T-helper 2 cell treated with Interferon-gamma antibody and Interleukin-4, amounts not matched to agents 5 μg/mL and 100 μg/mL, for 36 hours (primary cell): Measurements from ENCODE around the gene IGSF22.
A peak's percentile ranks its signal among the peaks of the same experiment; 100 is the strongest.
"Not testable (repeated sequence)": the region's sequence is repeated elsewhere in the genome, so short reads cannot be mapped to it uniquely, and the experiment has no call there.

Experiments
- DNase-seq: peaks from one replicate; pipeline ENCODE4 v3.0.0; 2021; ENCODE audit warnings: low spot score
- H3K27ac Mint-ChIP-seq: one replicate; pipeline ENCODE4 v1.8.0; 2021; ENCODE audit warnings: mild to moderate bottlenecking, mixed read lengths
- H3K27me3 Mint-ChIP-seq: one replicate; pipeline ENCODE4 v1.8.0; 2021; ENCODE audit warnings: low read depth, mixed read lengths
- H3K36me3 Mint-ChIP-seq: one replicate; pipeline ENCODE4 v1.8.0; 2021; ENCODE audit warnings: low read depth, mixed read lengths
- H3K4me1 Mint-ChIP-seq: one replicate; pipeline ENCODE4 v1.8.0; 2021; ENCODE audit warnings: low read depth, mixed read lengths
- H3K4me3 Mint-ChIP-seq: one replicate; pipeline ENCODE4 v1.8.0; 2022; ENCODE audit warnings: mild to moderate bottlenecking, moderate library complexity, mixed read lengths
- H3K9me3 Mint-ChIP-seq: one replicate; pipeline ENCODE4 v1.8.0; 2021; ENCODE audit warnings: mixed read lengths

Gene IGSF22

DNA sequence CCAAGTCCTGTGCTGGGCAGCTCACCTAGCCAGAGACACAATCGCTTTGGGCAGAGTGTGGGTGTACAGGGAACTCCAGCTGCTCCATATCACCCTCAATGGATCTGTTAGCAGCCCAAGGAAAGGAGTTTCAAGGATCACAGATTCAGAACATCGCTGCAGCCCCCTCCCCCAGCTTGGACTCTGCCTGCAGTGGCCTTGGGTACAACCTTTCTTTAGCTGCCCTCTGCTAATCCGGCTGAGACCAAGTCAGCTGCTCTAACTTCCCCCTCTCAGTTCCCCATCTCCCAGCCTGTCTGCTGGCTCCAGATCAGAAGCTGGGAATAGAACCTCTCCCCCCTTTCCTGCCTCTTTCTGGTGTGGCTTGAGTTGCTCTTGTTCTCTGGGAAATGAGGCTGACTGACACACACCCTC lies 26.1 kb downstream of the IGSF22 start:
- Mint-ChIP-seq H3K27ac (no peak overlapping the region), H3K9me3 (no peaks in the 10 kb centered on the region), H3K36me3 (no peaks in the 10 kb centered on the region), H3K4me3 (peak overlapping the region; percentile 75), H3K4me1 (peaks cover 10% of the 10 kb centered on the region), H3K27me3 (peaks cover 25% of the 10 kb centered on the region)
- no peak for DNase-seq

DNA sequence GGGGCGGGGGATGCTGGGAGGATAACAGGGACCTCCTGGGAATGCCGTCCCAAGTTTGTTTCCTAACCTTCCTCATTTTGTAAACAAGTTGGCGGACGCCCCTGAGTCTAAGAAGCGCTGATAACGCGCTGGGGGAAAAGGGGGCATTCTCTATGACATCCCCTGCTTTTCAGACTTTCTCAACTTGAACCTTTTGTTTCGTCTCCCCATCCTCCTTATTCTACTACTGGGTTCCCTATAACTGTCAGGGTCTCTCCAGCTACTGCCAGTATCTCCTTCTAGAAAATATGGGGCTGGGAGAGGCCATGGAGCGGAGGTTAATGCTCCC lies 26.8 kb downstream of the IGSF22 start:
- H3K4me3 Mint-ChIP-seq = peak overlapping the region; percentile 75
- H3K4me1 Mint-ChIP-seq = peaks cover 9% of the 10 kb centered on the region
- H3K27ac Mint-ChIP-seq = peak overlapping the region; percentile 17
- no peaks in the 10 kb centered on the region for H3K36me3 Mint-ChIP-seq
- H3K27me3 Mint-ChIP-seq = peaks cover 19% of the 10 kb centered on the region
- no peaks in the 10 kb centered on the region for H3K9me3 Mint-ChIP-seq
- no peak for DNase-seq

DNA sequence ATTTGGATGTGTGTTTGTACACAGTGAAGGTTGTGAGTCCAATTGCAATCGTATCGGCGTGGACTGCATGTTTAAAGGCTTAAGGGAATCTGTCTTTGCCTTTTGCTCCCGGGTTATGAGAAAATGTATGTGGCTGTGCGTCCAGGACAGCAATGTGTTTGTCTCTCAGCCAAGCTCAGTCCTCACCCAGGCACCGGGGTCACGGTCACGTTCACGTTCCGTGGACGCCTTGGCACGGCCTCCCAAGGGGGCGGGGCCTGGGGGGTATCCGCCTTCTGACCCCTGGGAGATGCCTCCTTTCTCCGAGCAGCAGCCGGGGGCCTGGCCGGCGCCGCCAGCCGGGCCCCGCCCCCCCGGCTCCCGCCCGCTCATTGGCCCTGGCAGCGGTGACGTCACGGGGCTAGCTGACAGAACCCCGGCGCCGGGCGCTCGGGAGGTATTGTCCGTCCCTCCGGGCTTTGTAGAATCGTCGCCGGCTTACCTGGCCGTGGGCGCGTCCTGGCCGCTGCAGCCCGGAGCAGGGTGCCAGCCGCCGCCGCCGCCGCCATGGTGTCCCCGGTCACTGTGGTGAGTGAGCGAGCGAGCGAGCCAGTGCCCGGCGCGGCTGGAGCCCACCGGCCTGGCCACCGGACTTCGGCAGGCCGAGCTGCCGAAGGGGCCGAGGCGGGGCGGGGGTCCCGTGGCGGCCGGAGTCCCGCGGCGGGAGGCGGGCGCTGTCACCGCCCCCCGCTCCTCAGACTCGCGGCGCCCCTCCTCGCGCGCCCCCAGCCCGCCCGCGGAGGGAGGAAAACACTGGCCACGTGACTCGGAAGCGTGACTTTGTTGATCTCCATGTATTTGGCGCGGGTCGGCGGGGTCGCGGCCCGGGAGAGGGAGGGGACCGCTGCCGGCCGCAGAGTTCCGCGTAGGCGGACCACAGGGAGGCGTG lies 27.4 kb downstream of the IGSF22 start, which contains the start of gene TMEM86A:
TSS of gene TMEM86A (plus strand) at position 439 of the 928 bp plus-strand sequence. CDS start at position 547, 108 bp downstream.
- DNase-seq = peak; percentile 88
- H3K27ac Mint-ChIP-seq = peak within 1 kb of the TSS; percentile 17
- H3K9me3 Mint-ChIP-seq = no peaks in the 10 kb centered on the region
- peaks cover 11% of the 10 kb centered on the region for H3K4me1 Mint-ChIP-seq
- no peaks in the 10 kb centered on the region for H3K36me3 Mint-ChIP-seq
- H3K4me3 Mint-ChIP-seq = peak within 1 kb of the TSS; percentile 77
- H3K27me3 Mint-ChIP-seq = peaks cover 16% of the 10 kb centered on the region

DNA sequence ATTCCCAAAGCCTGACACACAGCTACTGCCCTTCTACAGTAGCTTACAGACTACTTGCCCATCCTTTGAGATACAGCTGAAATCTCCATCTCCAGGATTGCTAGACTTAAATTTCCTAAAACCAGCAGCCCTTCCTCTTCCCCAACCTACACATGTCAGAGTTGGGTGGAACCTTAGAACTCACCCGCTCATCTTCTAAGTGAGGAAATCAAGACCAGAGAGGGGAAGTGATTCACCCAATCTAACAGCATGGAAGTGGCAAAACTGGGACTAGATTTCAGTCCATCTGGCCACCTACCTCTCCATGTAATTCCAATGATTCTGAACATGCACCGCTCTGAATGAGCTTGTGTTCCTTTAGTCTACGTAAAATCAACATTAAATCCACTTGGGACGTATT lies 28.4 kb downstream of the IGSF22 start:
- Mint-ChIP-seq H3K9me3 (no peaks in the 10 kb centered on the region), H3K27me3 (peaks cover 12% of the 10 kb centered on the region), H3K4me3 (no peak overlapping the region), H3K27ac (no peak overlapping the region), H3K36me3 (no peaks in the 10 kb centered on the region), H3K4me1 (peaks cover 16% of the 10 kb centered on the region)
- no peak for DNase-seq

DNA sequence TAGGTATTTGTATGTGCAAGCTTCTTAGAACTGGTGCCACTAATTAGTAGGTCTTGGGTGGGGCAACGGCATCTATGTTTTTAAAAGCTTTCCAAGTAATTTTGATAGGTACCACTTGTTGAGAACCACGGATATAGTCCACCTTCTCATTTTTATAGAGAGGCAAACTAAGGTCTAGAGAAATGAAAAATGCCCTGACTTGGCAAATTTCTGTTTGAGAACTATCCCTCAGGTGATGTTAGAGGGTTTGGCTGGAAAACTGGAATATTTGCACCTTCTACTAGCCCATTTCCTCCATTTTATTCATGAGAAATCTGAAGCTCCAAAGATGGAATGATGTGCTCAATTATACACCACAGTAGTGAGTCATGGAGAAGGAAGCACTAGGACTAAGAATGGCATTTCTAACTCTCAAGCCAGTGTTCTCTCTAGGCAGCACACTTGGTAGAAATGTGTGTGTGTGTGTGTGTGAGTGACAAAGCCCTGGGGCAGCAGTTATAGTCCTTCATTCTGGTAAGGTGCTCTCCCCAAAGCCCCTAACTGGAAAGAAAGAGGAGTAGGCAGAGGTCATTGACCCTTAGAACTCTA lies 29.3 kb downstream of the IGSF22 start:
- no peak for DNase-seq
- Mint-ChIP-seq H3K9me3 (no peaks in the 10 kb centered on the region), H3K27me3 (peaks cover 12% of the 10 kb centered on the region), H3K36me3 (no peaks in the 10 kb centered on the region), H3K27ac (no peak overlapping the region), H3K4me1 (peaks cover 16% of the 10 kb centered on the region), H3K4me3 (no peak overlapping the region)

DNA sequence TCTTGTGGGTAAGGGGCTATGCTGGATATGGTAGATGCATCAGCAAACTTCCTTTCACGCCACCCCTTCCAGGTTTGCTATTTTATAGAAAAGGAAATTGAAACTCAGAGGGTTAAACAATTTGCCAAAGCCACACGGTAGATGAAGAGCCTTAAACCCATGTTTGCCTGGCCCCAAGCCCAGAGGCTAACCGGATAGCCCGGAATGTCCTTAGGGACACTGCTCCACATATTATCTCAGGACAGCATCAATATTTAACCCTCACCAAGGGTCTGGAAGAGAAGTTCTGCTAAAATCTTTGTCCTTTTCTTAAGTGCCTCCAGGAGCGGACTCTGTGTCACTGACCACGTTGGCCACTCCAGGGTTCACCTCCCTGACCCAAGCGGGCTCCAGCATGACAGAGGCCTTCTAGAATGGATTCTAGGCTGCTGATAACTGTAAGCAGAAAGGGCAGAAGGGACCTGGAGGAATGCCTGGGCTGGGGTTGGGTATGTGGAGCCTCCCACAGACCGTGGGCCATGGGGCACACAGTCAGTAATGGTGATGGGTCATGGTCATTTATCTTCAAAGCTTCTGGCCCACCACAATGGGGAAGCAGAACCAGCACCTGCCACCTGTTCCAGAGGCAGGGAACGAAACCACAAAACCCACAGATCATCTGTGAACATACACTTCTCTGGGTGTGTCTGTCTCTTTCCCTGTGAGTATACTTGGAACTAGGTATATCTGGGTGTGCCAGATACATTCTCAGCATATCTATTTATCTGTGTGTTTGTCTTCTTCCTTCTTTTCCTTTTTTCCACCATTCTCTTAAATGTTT lies 32.8 kb downstream of the IGSF22 start:
- Mint-ChIP-seq H3K4me1 (peaks cover 11% of the 10 kb centered on the region), H3K27me3 (no peaks in the 10 kb centered on the region), H3K27ac (no peak overlapping the region), H3K9me3 (no peaks in the 10 kb centered on the region), H3K36me3 (no peaks in the 10 kb centered on the region), H3K4me3 (no peak overlapping the region)
- no peak for DNase-seq

DNA sequence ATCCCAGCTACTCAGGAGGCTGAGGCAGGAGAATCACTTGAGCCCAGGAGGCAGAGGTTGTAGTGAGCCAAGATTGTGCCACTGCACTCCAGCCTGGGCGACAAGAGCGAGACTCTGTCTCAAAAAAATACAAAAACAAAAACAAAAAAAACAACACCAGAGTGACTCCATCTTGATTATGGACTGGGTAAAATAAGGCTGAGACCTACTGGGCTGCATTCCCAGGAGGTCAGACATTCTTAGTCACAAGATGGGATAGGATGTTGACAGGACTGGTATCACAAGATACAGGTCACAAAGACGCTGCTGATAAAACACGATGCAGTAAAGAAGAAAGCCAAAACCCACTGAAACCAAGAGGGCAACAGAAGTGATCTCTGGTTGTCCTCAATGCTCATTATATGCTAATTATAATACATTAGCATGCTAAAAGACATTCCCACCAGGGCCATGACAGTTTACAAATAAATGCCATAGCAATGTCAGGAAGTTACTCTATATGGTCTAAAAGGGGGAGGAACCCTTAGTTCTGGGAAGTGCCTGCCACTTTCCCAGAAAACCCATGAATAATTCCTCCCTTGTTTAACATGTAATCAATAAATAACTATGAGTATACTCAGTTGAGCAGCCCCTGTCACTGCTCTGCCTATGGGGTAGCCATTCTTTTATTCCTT lies 34.4 kb downstream of the IGSF22 start:
- not testable (repeated sequence) for H3K36me3 Mint-ChIP-seq, H3K4me3 Mint-ChIP-seq, H3K27me3 Mint-ChIP-seq, H3K4me1 Mint-ChIP-seq, DNase-seq, H3K27ac Mint-ChIP-seq, H3K9me3 Mint-ChIP-seq

DNA sequence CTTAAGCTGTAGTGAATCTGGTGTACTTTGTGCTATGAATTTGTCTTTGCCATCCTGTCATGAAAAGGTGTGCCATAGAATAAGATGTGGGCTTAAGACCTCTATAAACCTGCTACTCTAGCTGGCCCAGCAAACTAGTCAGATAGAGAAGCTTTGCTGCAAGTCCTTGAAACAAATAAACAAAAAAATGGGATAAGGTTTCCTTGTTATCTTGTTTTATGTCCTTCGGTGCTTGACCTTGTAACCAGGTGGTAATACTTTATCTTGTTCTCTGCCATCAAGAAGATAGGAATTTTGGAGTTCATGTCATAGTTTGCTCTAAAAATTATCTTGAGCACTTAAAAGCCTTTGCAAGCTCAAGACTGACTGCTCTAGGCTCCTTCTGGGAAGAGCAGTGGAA lies 41.7 kb downstream of the IGSF22 start:
- Mint-ChIP-seq H3K27ac (no peak overlapping the region), H3K36me3 (no peaks in the 10 kb centered on the region), H3K4me1 (no peaks in the 10 kb centered on the region), H3K9me3 (no peaks in the 10 kb centered on the region), H3K27me3 (peaks cover 8% of the 10 kb centered on the region), H3K4me3 (no peak overlapping the region)
- DNase-seq = no peak

DNA sequence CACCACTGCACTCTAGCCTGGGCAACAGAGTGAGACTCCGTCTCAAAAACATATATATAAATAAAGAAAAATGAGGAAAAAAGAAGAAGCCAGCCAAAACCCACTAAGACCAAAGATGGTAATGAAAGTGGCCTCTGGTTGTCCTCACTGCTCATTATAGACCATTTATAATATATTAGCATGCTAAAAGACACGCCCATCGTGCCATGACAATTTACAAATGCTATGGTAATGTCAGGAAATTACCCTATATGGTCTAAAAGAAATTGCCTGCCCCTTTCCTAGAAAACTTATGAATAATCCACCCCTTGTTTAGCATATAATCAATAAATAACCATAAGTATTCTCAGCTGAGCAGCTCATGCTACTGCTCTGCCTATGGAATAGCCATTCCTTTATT lies 43.5 kb downstream of the IGSF22 start:
- Mint-ChIP-seq H3K27ac (no peak overlapping the region), H3K36me3 (no peaks in the 10 kb centered on the region), H3K27me3 (peaks cover 8% of the 10 kb centered on the region)

DNA sequence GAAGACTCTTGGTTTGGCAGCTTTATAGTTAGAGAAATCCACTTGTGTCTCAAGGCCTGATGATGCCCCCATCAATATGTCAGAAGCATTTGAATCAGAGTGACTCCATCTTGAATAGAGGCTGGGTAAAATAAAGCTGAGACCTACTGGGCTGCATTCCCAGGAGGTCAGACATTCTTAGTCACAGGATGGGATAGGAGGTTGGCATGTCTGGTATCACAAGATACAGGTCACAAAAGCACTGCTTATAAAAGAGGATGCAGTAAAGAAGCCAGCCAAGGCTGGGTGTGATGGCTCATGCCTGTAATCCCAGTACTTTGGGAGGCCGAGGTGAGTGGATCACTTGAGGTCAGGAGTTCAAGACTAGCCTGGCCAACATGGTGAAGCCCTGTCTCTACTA lies 44.0 kb downstream of the IGSF22 start:
- H3K9me3 Mint-ChIP-seq, H3K4me1 Mint-ChIP-seq, H3K4me3 Mint-ChIP-seq, H3K36me3 Mint-ChIP-seq, DNase-seq, H3K27ac Mint-ChIP-seq, H3K27me3 Mint-ChIP-seq: not testable (repeated sequence)

More for the DNA sequence above, 43.5 kb downstream of the IGSF22 start:
- Mint-ChIP-seq H3K9me3 (no peaks in the 10 kb centered on the region), H3K4me1 (no peaks in the 10 kb centered on the region), H3K4me3 (no peak overlapping the region)
- DNase-seq = no peak

DNA sequence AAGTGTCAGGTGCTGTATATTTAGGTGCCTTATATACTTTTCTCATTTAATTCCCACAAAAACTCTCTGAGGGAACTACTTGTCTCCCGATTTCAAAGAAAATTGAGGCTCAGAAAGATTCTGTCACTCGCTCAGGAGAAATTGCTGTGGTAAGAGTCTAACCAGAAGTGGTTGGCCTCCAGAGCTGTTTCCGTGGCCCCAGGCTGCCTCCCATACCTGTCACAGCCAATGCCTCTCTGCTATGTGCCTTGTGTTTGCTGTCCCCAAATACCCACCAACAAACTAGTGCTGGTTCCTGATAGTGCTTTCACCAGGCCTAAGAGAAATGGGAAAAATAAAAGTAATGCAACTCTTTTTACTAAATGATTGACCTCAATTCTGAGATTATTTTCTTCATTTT lies 48.4 kb downstream of the IGSF22 start:
- Mint-ChIP-seq H3K4me3 (no peak overlapping the region), H3K27ac (no peak overlapping the region), H3K27me3 (no peaks in the 10 kb centered on the region), H3K9me3 (no peaks in the 10 kb centered on the region), H3K4me1 (peaks cover 5% of the 10 kb centered on the region), H3K36me3 (no peaks in the 10 kb centered on the region)
- DNase-seq = no peak

DNA sequence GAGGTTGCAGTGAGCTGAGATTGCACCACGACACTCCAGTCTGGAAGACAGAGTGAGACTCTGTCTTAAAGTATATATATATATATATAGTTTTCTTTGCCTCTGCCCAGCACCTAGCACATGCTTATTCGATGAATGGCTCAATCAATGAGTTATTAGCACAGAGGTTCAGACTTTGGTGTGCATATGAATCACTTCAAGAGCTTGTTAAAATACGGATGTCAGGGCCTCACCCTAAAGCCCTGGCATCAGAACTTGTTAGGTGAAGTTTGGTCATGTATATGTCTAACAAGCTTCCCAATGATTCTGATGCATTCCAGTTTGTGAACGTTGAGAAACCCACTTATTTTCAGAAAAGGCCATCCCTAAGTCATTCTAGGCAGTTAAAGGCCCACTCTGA lies 49.2 kb downstream of the IGSF22 start:
- no peak overlapping the region for H3K4me3 Mint-ChIP-seq
- no peak overlapping the region for H3K27ac Mint-ChIP-seq
- H3K36me3 Mint-ChIP-seq = no peaks in the 10 kb centered on the region
- no peaks in the 10 kb centered on the region for H3K9me3 Mint-ChIP-seq
- H3K4me1 Mint-ChIP-seq = peaks cover 10% of the 10 kb centered on the region
- no peaks in the 10 kb centered on the region for H3K27me3 Mint-ChIP-seq
- no peak for DNase-seq

DNA sequence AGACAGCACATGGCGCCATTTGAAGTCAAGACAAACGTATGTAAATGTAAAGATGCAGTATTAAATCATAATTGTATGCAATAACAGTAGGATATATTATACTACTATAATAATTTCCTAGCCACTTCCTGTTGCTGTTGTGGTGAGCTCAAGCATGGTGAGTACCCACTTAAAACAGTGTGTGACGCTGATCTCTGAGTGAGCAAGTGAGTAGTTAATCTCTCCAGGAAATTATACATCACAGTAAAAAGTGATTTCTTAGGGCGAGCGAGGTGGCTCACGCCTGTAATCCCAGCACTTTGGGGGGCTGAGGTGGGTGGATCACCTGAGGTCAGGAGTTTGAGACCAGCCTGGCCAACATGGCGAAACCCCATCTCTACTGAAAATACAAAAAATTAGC lies 53.8 kb downstream of the IGSF22 start:
- Mint-ChIP-seq H3K4me1 (peaks cover 36% of the 10 kb centered on the region), H3K27ac (peak overlapping the region; percentile 90), H3K4me3 (peak overlapping the region; percentile 67)
- not testable (repeated sequence) for H3K36me3 Mint-ChIP-seq, H3K27me3 Mint-ChIP-seq, H3K9me3 Mint-ChIP-seq
- peak; percentile 39 for DNase-seq
